MCF 10A (cell line): ENCODE data around the gene FRY. TPM values are rescaled to one million over a fixed set of nuclear protein-coding genes. Genes with fewer than 3 reads are reported as not detected.

Experiments used
- BruUV-seq: library from RNA; stranded (reverse); fragments of 400-500 nt; replicated peaks from 2 replicates; lab custom pipeline; 2021; lab: Mats Ljungman, UMichigan
- CTCF ChIA-PET: fragments of 300-600 bp; sonication (Branson Sonifier 250); formaldehyde crosslinking; extraction: SDS; loops from one replicate; lab custom pipeline; 2021; ENCODE audit warnings: antibody characterized with exemption, inconsistent platforms; lab: Yijun Ruan, JAX
- POLR2A ChIA-PET: fragments of 300-600, 350-650 bp; sonication (Branson Sonifier 250); formaldehyde crosslinking; extraction: SDS; loops from one replicate; lab custom pipeline; 2020; ENCODE audit warnings: antibody characterized with exemption, inconsistent platforms; lab: Yijun Ruan, JAX
- DNase-seq: peaks from one replicate; pipeline ENCODE4 v3.0.0-alpha.2; 2018; ENCODE audit not compliant: unreplicated experiment
- H3K27ac Mint-ChIP-seq: one replicate; pipeline ENCODE4 v1.8.0; 2022; ENCODE audit warnings: mild to moderate bottlenecking, low read depth, mixed read lengths; ENCODE audit not compliant: unreplicated experiment
- H3K27me3 Mint-ChIP-seq: one replicate; pipeline ENCODE4 v1.8.0; 2022; ENCODE audit warnings: mixed read lengths; ENCODE audit not compliant: insufficient read depth, unreplicated experiment
- H3K36me3 Mint-ChIP-seq: one replicate; pipeline ENCODE4 v1.8.0; 2022; ENCODE audit warnings: mild to moderate bottlenecking, moderate library complexity, mixed read lengths; ENCODE audit not compliant: insufficient read depth, unreplicated experiment
- H3K4me1 Mint-ChIP-seq: one replicate; pipeline ENCODE4 v1.8.0; 2022; ENCODE audit warnings: mixed read lengths; ENCODE audit not compliant: insufficient read depth, unreplicated experiment
- H3K4me3 Mint-ChIP-seq: one replicate; pipeline ENCODE4 v1.8.0; 2022; ENCODE audit warnings: mild to moderate bottlenecking, moderate library complexity, mixed read lengths; ENCODE audit not compliant: unreplicated experiment
- H3K9me3 Mint-ChIP-seq: one replicate; pipeline ENCODE4 v1.8.0; 2022; ENCODE audit warnings: mixed read lengths; ENCODE audit not compliant: unreplicated experiment
- intact Hi-C: fragments of 100-400 bp; cut with micrococcal nuclease; formaldehyde crosslinking; loops from 2 replicates; pipeline ENCODE4 v1.14.1; 2022
- total RNA-seq: library from RNA; stranded (reverse); gene quantifications from 2 replicates; pipeline ENCODE4 v1.2.3, GENCODE V29; 2022
- TF ChIP-seq, protein P1 (sequence below): fragments of 200-600 bp; IDR thresholded peaks from one replicate; pipeline ENCODE4 v1.8.0; 2022; ENCODE audit warnings: antibody characterized with exemption, mild to moderate bottlenecking; ENCODE audit not compliant: unreplicated experiment

Gene FRY
- total RNA-seq, 1 experiment from 2014 or later, result 8.9 TPM

DNA sequence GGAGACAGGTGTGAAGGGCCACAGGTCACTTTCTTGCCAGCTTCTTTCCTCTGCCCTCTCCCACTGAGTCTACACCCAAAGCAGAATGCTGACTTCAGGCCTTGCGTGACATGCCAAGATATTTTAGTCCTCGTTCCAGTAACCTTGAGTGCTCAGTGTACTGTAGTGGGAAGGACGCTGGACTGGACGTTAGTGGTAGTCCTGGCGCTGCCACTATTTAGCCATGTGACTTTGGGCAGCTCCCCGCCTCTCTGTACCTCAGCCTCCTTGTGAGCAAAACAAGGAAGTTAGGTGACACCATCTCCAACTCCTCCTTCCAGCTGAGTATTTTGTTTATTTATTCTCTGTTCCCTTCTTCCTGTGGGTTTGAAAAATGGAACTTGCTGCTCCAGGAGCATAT lies 86.1 kb downstream of the FRY start:
- DNase-seq, result no peak
- Mint-ChIP-seq H3K4me1 (no peaks in the 10 kb centered on the region), H3K9me3 (no peaks in the 10 kb centered on the region), H3K27me3 (no peaks in the 10 kb centered on the region), H3K4me3 (no peak overlapping the region), H3K27ac (no peak overlapping the region), H3K36me3 (no peaks in the 10 kb centered on the region)
- ChIA-PET POLR2A (no interaction called here), CTCF (no interaction called here)
- intact Hi-C loops, result no loop called here
- no TSS peak for BruUV-seq
- TF ChIP-seq, protein P1, sequence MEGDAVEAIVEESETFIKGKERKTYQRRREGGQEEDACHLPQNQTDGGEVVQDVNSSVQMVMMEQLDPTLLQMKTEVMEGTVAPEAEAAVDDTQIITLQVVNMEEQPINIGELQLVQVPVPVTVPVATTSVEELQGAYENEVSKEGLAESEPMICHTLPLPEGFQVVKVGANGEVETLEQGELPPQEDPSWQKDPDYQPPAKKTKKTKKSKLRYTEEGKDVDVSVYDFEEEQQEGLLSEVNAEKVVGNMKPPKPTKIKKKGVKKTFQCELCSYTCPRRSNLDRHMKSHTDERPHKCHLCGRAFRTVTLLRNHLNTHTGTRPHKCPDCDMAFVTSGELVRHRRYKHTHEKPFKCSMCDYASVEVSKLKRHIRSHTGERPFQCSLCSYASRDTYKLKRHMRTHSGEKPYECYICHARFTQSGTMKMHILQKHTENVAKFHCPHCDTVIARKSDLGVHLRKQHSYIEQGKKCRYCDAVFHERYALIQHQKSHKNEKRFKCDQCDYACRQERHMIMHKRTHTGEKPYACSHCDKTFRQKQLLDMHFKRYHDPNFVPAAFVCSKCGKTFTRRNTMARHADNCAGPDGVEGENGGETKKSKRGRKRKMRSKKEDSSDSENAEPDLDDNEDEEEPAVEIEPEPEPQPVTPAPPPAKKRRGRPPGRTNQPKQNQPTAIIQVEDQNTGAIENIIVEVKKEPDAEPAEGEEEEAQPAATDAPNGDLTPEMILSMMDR, result no peak

DNA sequence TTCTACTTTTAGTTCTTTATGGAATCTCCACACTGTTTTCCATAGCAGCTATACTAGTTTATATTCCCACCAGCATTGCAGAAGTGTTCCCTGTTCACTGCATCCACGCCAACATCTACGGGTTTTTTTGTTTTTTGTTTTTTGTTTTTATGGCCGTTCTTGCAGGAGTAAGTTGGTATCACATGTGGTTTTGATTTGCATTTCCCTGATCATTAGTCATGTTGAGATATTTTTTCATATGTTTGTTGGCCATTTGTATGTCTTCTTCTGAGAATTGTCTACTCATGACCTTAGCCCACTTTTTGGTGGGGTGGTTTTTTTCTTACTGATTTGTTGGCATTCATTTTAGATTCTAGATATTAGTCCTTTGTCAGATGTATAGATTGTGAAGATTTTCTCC lies 89.7 kb downstream of the FRY start:
- BruUV-seq, result no TSS peak
- Mint-ChIP-seq H3K4me1 (peaks cover 5% of the 10 kb centered on the region), H3K9me3 (no peaks in the 10 kb centered on the region), H3K36me3 (peaks cover 5% of the 10 kb centered on the region), H3K4me3 (no peak overlapping the region), H3K27ac (no peak overlapping the region), H3K27me3 (no peaks in the 10 kb centered on the region)
- ChIA-PET CTCF (interaction anchor here (0.8 kb wide), 1 partner anchor 90 kb away, joined by 3 read pairs; the partner anchor contains the start of gene FRY), POLR2A (no interaction called here)
- no peak for DNase-seq
- TF ChIP-seq, protein P1, result no peak
- intact Hi-C loops, result no loop called here

DNA sequence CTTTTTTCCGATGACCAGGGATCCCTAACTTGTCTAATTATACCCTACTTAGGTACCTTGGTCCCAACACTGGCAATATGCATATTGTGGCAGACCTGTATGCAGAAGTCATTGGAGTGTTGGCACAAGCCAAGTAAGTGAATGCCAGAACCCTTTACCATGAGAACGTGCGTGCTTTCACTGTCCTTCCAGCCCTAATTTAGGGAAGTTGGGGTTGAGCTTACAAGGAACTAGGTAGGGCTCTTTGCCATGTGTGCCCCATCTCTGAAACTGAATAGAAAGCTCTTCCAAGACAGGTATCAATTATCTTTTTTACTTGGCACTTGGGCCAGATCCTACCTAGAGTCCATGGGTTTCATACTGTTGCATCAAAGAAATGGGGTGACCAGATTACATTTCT lies 93.2 kb downstream of the FRY start:
- H3K9me3 Mint-ChIP-seq, result no peaks in the 10 kb centered on the region
- BruUV-seq, result no TSS peak
- H3K36me3 Mint-ChIP-seq, result peaks cover 5% of the 10 kb centered on the region
- TF ChIP-seq, protein P1, result no peak
- no peaks in the 10 kb centered on the region for H3K27me3 Mint-ChIP-seq
- no peak for DNase-seq
- H3K27ac Mint-ChIP-seq, result peak overlapping the region; percentile 64
- intact Hi-C loops, result no loop called here
- H3K4me3 Mint-ChIP-seq, result no peak overlapping the region
- peaks cover 5% of the 10 kb centered on the region for H3K4me1 Mint-ChIP-seq
- POLR2A ChIA-PET, result interaction anchor here (0.9 to 2.9 kb wide), 10 partner anchors 10 to 191 kb away, joined by 3 to 19 read pairs (median 4); partner anchors contain the start of genes BRCA2, FRY and ZAR1L
- CTCF ChIA-PET, result interaction anchor here (0.8 to 1.6 kb wide), 3 partner anchors 13 to 215 kb away, joined by 3 to 5 read pairs (median 3); no protein-coding TSS in a partner anchor

DNA sequence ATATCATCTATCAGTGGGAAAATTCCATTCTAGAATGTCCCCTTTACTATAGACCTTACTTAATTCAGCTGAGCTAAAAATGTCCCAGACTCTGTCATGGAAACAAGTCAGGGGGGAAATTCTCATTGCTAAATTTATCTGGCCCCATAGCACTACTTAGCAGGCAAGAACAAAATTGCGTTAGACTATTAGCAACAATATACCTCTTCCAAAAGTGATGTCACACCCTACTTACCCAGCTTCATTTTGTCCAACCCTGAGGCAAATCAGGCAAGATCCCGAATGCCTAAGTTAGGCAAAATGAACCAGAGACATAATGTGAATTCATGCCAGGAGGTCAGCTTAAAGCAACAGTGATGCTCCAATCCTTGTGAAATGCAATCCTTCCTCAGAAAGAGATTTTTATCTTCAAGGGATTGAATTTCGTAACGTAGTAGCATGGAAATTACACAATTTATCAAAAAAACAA lies 93.7 kb downstream of the FRY start:
- POLR2A ChIA-PET, result interaction anchor here (0.7 to 2.9 kb wide), 13 partner anchors 10 to 190 kb away, joined by 3 to 19 read pairs (median 3); partner anchors contain the start of genes BRCA2, FRY and ZAR1L
- TF ChIP-seq, protein P1, result no peak
- no TSS peak for BruUV-seq
- no peaks in the 10 kb centered on the region for H3K9me3 Mint-ChIP-seq
- H3K4me1 Mint-ChIP-seq, result peaks cover 5% of the 10 kb centered on the region
- CTCF ChIA-PET, result interaction anchor here (0.8 to 1.6 kb wide), 5 partner anchors 13 to 266 kb away, joined by 3 to 5 read pairs (median 3); no protein-coding TSS in a partner anchor
- peaks cover 5% of the 10 kb centered on the region for H3K36me3 Mint-ChIP-seq
- DNase-seq, result peak; percentile 95
- H3K27ac Mint-ChIP-seq, result peak overlapping the region; percentile 64
- H3K27me3 Mint-ChIP-seq, result no peaks in the 10 kb centered on the region
- intact Hi-C loops, result no loop called here
- peak overlapping the region; percentile 16 for H3K4me3 Mint-ChIP-seq
